Glutamatergic neuron (in vitro differentiated cells): ENCODE measurements around the gene HOXB9. TPM values are rescaled to one million over a fixed set of nuclear protein-coding genes. Genes with fewer than 3 reads are reported as not detected.

Experiments
- DNase-seq: peaks from one replicate; pipeline ENCODE4 v3.0.0; 2022
- H3K27ac Mint-ChIP-seq: one replicate; pipeline ENCODE4 v1.8.0; 2020; ENCODE audit warnings: mild to moderate bottlenecking, mixed read lengths, inconsistent platforms; ENCODE audit not compliant: unreplicated experiment
- H3K27me3 Mint-ChIP-seq: one replicate; pipeline ENCODE4 v1.8.0; 2020; ENCODE audit warnings: mild to moderate bottlenecking, moderate library complexity, mixed read lengths, inconsistent platforms; ENCODE audit not compliant: unreplicated experiment
- H3K36me3 Mint-ChIP-seq: one replicate; pipeline ENCODE4 v1.8.0; 2020; ENCODE audit warnings: mild to moderate bottlenecking, mixed read lengths, inconsistent platforms; ENCODE audit not compliant: unreplicated experiment
- H3K4me1 Mint-ChIP-seq: one replicate; pipeline ENCODE4 v1.8.0; 2020; ENCODE audit warnings: mild to moderate bottlenecking, low read depth, mixed read lengths, inconsistent platforms; ENCODE audit not compliant: unreplicated experiment
- H3K4me3 Mint-ChIP-seq: one replicate; pipeline ENCODE4 v1.8.0; 2020; ENCODE audit warnings: mild to moderate bottlenecking, mixed read lengths, inconsistent platforms; ENCODE audit not compliant: unreplicated experiment
- H3K9me3 Mint-ChIP-seq: one replicate; pipeline ENCODE4 v1.8.0; 2020; ENCODE audit warnings: mild to moderate bottlenecking, moderate library complexity, mixed read lengths, inconsistent platforms; ENCODE audit not compliant: unreplicated experiment
- microRNA-seq: library from miRNA; unstranded; fragments of <30 nt; microRNA quantifications from one replicate; pipeline ENCODE4, GENCODE V29; 2020; ENCODE audit not compliant: unreplicated experiment
- total RNA-seq: library from RNA; stranded (reverse); fragmentation: NEBNext Ultra II Directional; extraction: Animal tissue kit (Norgen Biotek cat#: 25700); gene quantifications from one replicate; pipeline ENCODE4 v1.2.1, GENCODE V29; 2021; ENCODE audit not compliant: unreplicated experiment
- TF ChIP-seq, protein P1 (sequence below): fragments of 200-600 bp; sonication (generic); IDR thresholded peaks from one replicate; pipeline ENCODE4 v1.5.0; 2021; ENCODE audit not compliant: partially characterized antibody, unreplicated experiment

HOXB9 gene
- total RNA-seq, 1 donor from 2014 or later = not detected

DNA sequence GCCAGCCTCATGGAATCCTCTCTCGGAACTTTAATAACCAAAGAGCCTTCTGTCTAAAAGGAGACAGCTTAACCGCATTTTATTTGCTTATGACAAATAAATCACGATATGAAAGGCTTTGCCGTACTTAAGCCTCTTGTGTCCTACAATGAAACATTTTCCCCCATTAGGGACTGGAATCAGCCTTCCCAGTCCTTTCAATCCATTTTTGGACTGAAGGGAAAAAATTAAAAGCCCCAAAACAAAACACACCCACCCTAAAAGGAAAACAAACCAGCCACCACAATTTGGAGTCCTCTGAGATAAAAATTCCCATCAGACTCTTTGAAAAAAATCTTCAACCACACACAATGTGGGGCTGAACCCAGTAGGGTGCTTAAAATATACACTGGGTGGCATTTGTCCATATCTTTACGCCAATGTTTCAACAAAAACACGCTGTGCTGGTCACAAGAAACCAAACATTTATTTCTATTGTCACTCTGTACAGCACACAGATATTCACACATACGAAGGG lies 51.0 kb downstream of the HOXB9 start:
- no peak overlapping the region for H3K27ac Mint-ChIP-seq
- peaks cover 17% of the 10 kb centered on the region for H3K9me3 Mint-ChIP-seq
- H3K36me3 Mint-ChIP-seq = no peaks in the 10 kb centered on the region
- no peak for DNase-seq
- no peaks in the 10 kb centered on the region for H3K4me1 Mint-ChIP-seq
- H3K27me3 Mint-ChIP-seq = peaks cover 51% of the 10 kb centered on the region
- H3K4me3 Mint-ChIP-seq = no peak overlapping the region
- TF ChIP-seq, protein P1, sequence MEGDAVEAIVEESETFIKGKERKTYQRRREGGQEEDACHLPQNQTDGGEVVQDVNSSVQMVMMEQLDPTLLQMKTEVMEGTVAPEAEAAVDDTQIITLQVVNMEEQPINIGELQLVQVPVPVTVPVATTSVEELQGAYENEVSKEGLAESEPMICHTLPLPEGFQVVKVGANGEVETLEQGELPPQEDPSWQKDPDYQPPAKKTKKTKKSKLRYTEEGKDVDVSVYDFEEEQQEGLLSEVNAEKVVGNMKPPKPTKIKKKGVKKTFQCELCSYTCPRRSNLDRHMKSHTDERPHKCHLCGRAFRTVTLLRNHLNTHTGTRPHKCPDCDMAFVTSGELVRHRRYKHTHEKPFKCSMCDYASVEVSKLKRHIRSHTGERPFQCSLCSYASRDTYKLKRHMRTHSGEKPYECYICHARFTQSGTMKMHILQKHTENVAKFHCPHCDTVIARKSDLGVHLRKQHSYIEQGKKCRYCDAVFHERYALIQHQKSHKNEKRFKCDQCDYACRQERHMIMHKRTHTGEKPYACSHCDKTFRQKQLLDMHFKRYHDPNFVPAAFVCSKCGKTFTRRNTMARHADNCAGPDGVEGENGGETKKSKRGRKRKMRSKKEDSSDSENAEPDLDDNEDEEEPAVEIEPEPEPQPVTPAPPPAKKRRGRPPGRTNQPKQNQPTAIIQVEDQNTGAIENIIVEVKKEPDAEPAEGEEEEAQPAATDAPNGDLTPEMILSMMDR = no peak

DNA sequence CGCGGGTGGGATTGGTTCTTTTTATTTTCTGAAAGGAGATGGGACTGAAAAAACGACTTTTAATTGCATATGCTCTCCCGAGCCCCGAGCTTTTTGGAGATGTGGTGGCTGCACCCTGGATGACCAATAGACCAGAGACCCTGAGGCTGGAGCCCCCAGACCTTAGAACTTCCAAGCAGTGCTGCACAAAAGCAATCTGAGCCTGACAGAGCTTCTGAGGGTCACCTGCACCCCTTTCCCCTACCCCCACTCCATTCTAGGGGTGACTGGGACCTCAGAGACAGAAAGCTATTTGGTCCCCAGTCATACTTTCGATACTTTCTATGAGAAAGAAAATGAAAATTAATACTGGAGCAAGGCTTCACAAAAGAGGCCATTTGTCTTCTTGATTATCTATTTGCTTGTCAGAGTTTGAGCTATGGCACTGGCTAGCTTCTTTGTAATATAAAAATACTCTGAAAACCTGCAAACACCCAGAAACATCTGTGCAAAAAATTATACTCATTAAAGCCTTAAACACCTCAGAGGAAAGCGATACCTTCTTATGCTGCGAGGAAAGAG lies 51.6 kb downstream of the HOXB9 start:
- no peak overlapping the region for H3K27ac Mint-ChIP-seq
- no peaks in the 10 kb centered on the region for H3K4me1 Mint-ChIP-seq
- TF ChIP-seq, protein P1 = no peak
- peaks cover 47% of the 10 kb centered on the region for H3K27me3 Mint-ChIP-seq
- no peaks in the 10 kb centered on the region for H3K36me3 Mint-ChIP-seq
- H3K4me3 Mint-ChIP-seq = no peak overlapping the region
- DNase-seq = no peak
- peaks cover 15% of the 10 kb centered on the region for H3K9me3 Mint-ChIP-seq

DNA sequence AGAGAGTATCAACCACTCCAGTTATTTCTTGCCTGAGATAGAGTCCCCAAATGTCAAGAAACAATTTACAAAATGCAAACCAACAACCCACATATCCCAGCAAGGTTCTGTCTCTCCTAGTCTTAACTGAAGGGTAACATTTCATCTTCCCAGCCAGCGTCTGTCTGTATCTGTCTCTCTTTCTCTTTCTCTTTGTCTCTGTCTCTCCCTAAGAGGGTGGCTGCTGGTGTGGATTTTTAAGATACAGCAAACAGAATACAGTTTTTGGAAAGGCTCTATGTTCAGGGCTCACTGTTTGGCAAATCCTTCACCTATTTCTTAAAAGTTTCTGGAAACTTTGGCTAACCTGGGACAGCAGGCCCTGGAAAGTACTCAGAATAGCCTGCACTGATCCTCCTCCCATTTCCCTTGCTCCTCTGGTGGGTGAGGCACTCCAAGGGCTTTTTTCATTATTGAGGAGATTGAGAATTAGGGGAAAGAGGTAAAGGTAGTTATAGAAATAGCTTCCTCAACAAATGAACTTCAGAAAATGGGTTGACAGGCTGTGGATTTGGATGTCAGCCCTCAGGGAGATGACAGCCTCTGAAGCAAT lies 54.2 kb downstream of the HOXB9 start:
- Mint-ChIP-seq H3K4me1 (no peaks in the 10 kb centered on the region), H3K27ac (no peak overlapping the region), H3K9me3 (peaks cover 10% of the 10 kb centered on the region), H3K4me3 (no peak overlapping the region), H3K27me3 (peaks cover 42% of the 10 kb centered on the region), H3K36me3 (no peaks in the 10 kb centered on the region)
- TF ChIP-seq, protein P1 = no peak
- DNase-seq = no peak

Small RNA genes within 50 kb of the gene (microRNA-seq; reads per million reads assigned to microRNA genes)
- not detected for gene MIR196A1

Other genes starting within 250 kb of the HOXB9 start
- not detected for gene SKAP1, start 196.1 kb downstream of the HOXB9 start, total RNA-seq
- gene HOXB1, start 95.3 kb downstream of the HOXB9 start, total RNA-seq = not detected
- 12.7 TPM for gene HOXB2, start 81.2 kb downstream of the HOXB9 start, total RNA-seq
- gene HOXB4, start 48.0 kb downstream of the HOXB9 start, total RNA-seq = not detected
- not detected for gene HOXB3, start 36.1 kb downstream of the HOXB9 start, total RNA-seq
- not detected for gene HOXB5, start 32.6 kb downstream of the HOXB9 start, total RNA-seq
- not detected for gene HOXB6, start 21.4 kb downstream of the HOXB9 start, total RNA-seq
- gene HOXB7, start 15.3 kb downstream of the HOXB9 start, total RNA-seq = 0.64 TPM
- not detected for gene HOXB8, start 11.1 kb downstream of the HOXB9 start, total RNA-seq
- not detected for gene PRAC1, start 96.2 kb upstream of the HOXB9 start, total RNA-seq
- gene PRAC2, start 96.8 kb upstream of the HOXB9 start, total RNA-seq = not detected
- 0.20 TPM for gene HOXB13, start 102.4 kb upstream of the HOXB9 start, total RNA-seq
- 35.4 TPM for gene TTLL6, start 190.9 kb upstream of the HOXB9 start, total RNA-seq
- gene CALCOCO2, start 204.7 kb upstream of the HOXB9 start, total RNA-seq = 142 TPM